Panc1 (cell line): ENCODE measurements around the gene CDH9. TPM values are rescaled to one million over a fixed set of nuclear protein-coding genes. Genes with fewer than 3 reads are reported as not detected.

ENCODE experiments used
- ATAC-seq: fragments of 200-7000 bp; cut with Tn5 transposase; 2 replicates; pipeline ENCODE4 v1.9.1; 2020; ENCODE audit warnings: mild to moderate bottlenecking, moderate library complexity
- BruUV-seq: library from RNA; stranded (reverse); fragments of 400-500 nt; replicated peaks from 2 replicates; lab custom pipeline; 2021; lab: Mats Ljungman, UMichigan
- CTCF ChIA-PET: fragments of 300-600 bp; sonication (Branson Sonifier 250); formaldehyde crosslinking; loops from one replicate; lab custom pipeline; 2022; ENCODE audit warnings: antibody characterized with exemption; lab: Charles Lee
- POLR2A ChIA-PET: fragments of 300-600 bp; sonication (Branson Sonifier 250); formaldehyde crosslinking; loops from one replicate; lab custom pipeline; 2022; ENCODE audit warnings: antibody characterized with exemption; lab: Charles Lee
- DNase-seq: peaks from one replicate; pipeline ENCODE4 v3.0.0-alpha.2; 2010; ENCODE audit warnings: low read depth, low spot score
- H3K27ac ChIP-seq: 2 replicates; pipeline ENCODE4 v1.5.1; 2011; ENCODE audit warnings: mild to moderate bottlenecking, low read length, inconsistent platforms
- H3K27me3 ChIP-seq: fragments of 200-500 bp; sonication (Bioruptor generic); 2 replicates; pipeline ENCODE4 v1.6.0; 2014; ENCODE audit warnings: low read length, inconsistent platforms; ENCODE audit not compliant: control insufficient read depth, insufficient read depth
- H3K36me3 ChIP-seq: fragments of 200-500 bp; sonication (Bioruptor generic); 2 replicates; pipeline ENCODE4 v1.5.1; 2014; ENCODE audit warnings: inconsistent platforms, mild to moderate bottlenecking, low read length, moderate library complexity; ENCODE audit not compliant: control insufficient read depth, insufficient read depth
- H3K4me1 ChIP-seq: 2 replicates; pipeline ENCODE4 v1.5.1; 2011; ENCODE audit warnings: inconsistent platforms, mild to moderate bottlenecking, low read length, moderate library complexity; ENCODE audit not compliant: control insufficient read depth, insufficient read depth
- H3K4me3 ChIP-seq, 2 experiments: 2 replicates each; pipeline ENCODE4 v1.5.1; 2011 to 2012; ENCODE audit warnings: low read depth in 2 of 2, low read length in 2 of 2, mild to moderate bottlenecking in 2 of 2, inconsistent platforms in 1 of 2, moderate library complexity in 1 of 2
- H3K9me3 ChIP-seq: fragments of 200-500 bp; sonication (Bioruptor generic); 2 replicates; pipeline ENCODE4 v1.5.1; 2014; ENCODE audit warnings: low read depth, mild to moderate bottlenecking, inconsistent platforms, low read length, moderate library complexity; ENCODE audit not compliant: control insufficient read depth, insufficient read depth
- POLR2AphosphoS5 ChIP-seq: IDR thresholded peaks from 2 replicates; pipeline ENCODE4 v1.6.1; 2012; ENCODE audit warnings: mild to moderate bottlenecking, low read depth, low read length, moderate library complexity
- SIN3A ChIP-seq: IDR thresholded peaks from 2 replicates; pipeline ENCODE4 v1.6.1; 2012; ENCODE audit warnings: low read depth, mild to moderate bottlenecking, low read length, moderate library complexity, borderline replicate concordance; ENCODE audit not compliant: insufficient read depth
- TCF7L2 ChIP-seq: IDR thresholded peaks from 2 replicates; pipeline ENCODE4 v1.6.1; 2011; ENCODE audit warnings: mild to moderate bottlenecking, low read depth, low read length, inconsistent platforms
- in situ Hi-C: cut with HindIII; loops from 2 replicates; pipeline ENCODE4 v1.10.0; 2016; ENCODE audit warnings: low sequenced_read_pairs, low pct_unique_long_range_greater_than_20kb
- intact Hi-C: fragments of 100-400 bp; cut with micrococcal nuclease; formaldehyde crosslinking; loops from one replicate; pipeline ENCODE4 v1.10.0; 2022; ENCODE audit not compliant: unreplicated experiment
- total RNA-seq: library from RNA; stranded (reverse); gene quantifications from one replicate; pipeline ENCODE4 v1.2.1, GENCODE V29; 2021; ENCODE audit not compliant: unreplicated experiment
- TF ChIP-seq, protein P1 (sequence below), 2 experiments: IDR thresholded peaks; 2 replicates each; pipeline ENCODE4 v1.6.1; 2011 to 2012; ENCODE audit warnings: low read depth in 2 of 2, control low read depth in 1 of 2, low read length in 1 of 2, mild to moderate bottlenecking in 1 of 2, moderate library complexity in 1 of 2; ENCODE audit not compliant: insufficient read depth in 1 of 2
- TF ChIP-seq, protein P2 (sequence below): fragments of 450-650 bp; IDR thresholded peaks from 2 replicates; pipeline ENCODE4 v1.5.1; 2017; ENCODE audit warnings: mild to moderate bottlenecking

CDH9 gene
- total RNA-seq, 1 experiment from 2014 or later = 0.10 TPM

DNA sequence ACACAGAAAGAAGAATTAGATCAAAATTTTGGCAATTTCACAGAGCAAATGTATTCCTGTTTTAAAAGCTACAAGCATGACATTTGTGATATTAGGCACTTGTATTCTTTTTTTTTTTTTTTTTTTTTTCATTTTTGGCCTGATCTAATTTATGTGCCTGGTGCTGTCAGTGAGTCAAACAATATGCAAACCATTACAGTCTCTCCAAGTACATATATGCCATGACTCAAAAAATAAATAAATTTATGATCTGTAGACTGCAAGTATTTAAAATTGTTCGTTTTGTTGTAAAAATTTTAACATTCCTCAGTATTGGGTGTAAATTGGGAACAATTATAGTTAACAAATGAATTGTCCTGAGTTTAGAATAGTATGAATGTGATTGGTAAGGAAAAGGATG, 51.4 kb downstream of the CDH9 start:
- DNase-seq = no peak
- ChIA-PET POLR2A (no interaction called here), CTCF (no interaction called here)
- no TSS peak for BruUV-seq
- no peak for ATAC-seq
- in situ Hi-C loops (no loop called here), intact Hi-C loops (no loop called here)
- no peak for TF ChIP-seq TCF7L2
- TF ChIP-seq, protein P1, sequence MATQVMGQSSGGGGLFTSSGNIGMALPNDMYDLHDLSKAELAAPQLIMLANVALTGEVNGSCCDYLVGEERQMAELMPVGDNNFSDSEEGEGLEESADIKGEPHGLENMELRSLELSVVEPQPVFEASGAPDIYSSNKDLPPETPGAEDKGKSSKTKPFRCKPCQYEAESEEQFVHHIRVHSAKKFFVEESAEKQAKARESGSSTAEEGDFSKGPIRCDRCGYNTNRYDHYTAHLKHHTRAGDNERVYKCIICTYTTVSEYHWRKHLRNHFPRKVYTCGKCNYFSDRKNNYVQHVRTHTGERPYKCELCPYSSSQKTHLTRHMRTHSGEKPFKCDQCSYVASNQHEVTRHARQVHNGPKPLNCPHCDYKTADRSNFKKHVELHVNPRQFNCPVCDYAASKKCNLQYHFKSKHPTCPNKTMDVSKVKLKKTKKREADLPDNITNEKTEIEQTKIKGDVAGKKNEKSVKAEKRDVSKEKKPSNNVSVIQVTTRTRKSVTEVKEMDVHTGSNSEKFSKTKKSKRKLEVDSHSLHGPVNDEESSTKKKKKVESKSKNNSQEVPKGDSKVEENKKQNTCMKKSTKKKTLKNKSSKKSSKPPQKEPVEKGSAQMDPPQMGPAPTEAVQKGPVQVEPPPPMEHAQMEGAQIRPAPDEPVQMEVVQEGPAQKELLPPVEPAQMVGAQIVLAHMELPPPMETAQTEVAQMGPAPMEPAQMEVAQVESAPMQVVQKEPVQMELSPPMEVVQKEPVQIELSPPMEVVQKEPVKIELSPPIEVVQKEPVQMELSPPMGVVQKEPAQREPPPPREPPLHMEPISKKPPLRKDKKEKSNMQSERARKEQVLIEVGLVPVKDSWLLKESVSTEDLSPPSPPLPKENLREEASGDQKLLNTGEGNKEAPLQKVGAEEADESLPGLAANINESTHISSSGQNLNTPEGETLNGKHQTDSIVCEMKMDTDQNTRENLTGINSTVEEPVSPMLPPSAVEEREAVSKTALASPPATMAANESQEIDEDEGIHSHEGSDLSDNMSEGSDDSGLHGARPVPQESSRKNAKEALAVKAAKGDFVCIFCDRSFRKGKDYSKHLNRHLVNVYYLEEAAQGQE (IDR thresholded peaks at IDR 0.05; ENCODE audit: insufficient read depth in 1 of 2, low read depth in 2 of 2, low read length in 1 of 2) = no peak
- TF ChIP-seq POLR2AphosphoS5 = no peak
- Histone ChIP-seq H3K9me3 (no peaks in the 10 kb centered on the region), H3K4me1 (no peaks in the 10 kb centered on the region), H3K27ac (no peak overlapping the region), H3K4me3 (no peak overlapping the region), H3K27me3 (no peaks in the 10 kb centered on the region), H3K36me3 (no peaks in the 10 kb centered on the region)

DNA sequence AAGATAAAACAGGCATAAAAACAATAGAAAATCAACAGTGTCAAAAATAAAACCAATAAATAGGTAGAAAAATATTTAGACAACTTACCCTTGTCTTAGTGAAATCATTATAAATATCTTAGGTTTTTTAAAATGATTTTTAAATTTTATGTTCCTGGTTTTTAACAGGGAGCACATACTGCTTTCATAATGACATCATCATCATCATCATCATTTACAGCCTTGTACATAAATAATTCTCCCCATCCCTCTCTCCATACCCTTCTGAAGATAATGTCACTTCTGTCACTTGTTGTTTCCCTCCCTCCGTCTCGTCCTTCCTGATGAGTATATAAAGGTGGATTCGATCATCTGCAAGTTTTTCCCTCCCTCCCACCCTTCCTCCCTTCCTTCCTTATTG, 56.6 kb downstream of the CDH9 start:
- no peaks in the 10 kb centered on the region for H3K9me3 ChIP-seq
- no TSS peak for BruUV-seq

More for the DNA sequence above, 56.6 kb downstream of the CDH9 start:
- Histone ChIP-seq H3K4me1 (no peaks in the 10 kb centered on the region), H3K27ac (no peak overlapping the region), H3K36me3 (no peaks in the 10 kb centered on the region; the same call in 1 of the 2 replicates), H3K4me3 (no peak overlapping the region), H3K27me3 (no peaks in the 10 kb centered on the region)
- DNase-seq = no peak
- ATAC-seq = no peak
- in situ Hi-C loops (no loop called here), intact Hi-C loops (no loop called here)
- no peak for TF ChIP-seq TCF7L2
- no peak for TF ChIP-seq SIN3A
- no peak for TF ChIP-seq POLR2AphosphoS5
- TF ChIP-seq, protein P1 (IDR thresholded peaks at IDR 0.05; ENCODE audit: insufficient read depth in 1 of 2, low read depth in 2 of 2, low read length in 1 of 2) = no peak
- TF ChIP-seq, protein P2, sequence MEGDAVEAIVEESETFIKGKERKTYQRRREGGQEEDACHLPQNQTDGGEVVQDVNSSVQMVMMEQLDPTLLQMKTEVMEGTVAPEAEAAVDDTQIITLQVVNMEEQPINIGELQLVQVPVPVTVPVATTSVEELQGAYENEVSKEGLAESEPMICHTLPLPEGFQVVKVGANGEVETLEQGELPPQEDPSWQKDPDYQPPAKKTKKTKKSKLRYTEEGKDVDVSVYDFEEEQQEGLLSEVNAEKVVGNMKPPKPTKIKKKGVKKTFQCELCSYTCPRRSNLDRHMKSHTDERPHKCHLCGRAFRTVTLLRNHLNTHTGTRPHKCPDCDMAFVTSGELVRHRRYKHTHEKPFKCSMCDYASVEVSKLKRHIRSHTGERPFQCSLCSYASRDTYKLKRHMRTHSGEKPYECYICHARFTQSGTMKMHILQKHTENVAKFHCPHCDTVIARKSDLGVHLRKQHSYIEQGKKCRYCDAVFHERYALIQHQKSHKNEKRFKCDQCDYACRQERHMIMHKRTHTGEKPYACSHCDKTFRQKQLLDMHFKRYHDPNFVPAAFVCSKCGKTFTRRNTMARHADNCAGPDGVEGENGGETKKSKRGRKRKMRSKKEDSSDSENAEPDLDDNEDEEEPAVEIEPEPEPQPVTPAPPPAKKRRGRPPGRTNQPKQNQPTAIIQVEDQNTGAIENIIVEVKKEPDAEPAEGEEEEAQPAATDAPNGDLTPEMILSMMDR = no peak
- CTCF ChIA-PET = no interaction called here
- POLR2A ChIA-PET = no interaction called here
